Iris pigment epithelial cell (primary cell): ENCODE results near the gene UCN2.
"Not testable (repeated sequence)": the region's sequence is repeated elsewhere in the genome, so short reads cannot be mapped to it uniquely, and the experiment has no call there.

Experiments used
- DNase-seq: peaks from one replicate; pipeline ENCODE4 v3.0.0-alpha.2; 2011; ENCODE audit warnings: low read depth

The UCN2 gene

GRCh38 chr3:48536116-48536515 lies 27.5 kb downstream of the UCN2 start:
- no peak for DNase-seq

GRCh38 chr3:48535578-48535977 lies 28.0 kb downstream of the UCN2 start:
- no peak for DNase-seq

DNA sequence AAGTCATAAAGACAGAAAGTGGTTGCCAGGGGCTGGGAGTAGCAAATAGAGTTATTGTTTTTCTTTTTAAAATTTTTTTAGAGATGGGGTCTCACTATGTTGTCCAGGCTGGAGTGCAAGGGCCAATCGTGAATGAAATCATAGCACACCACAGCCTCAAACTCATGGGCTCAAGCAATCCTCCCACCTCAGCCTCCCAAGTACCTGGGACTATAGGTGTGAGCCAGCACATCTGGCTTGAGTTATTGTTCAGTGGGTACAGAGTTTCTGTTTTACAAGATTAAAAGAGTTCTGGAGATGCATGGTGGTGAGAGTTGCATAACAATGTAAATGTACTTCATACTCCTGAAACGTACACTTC lies 30.6 kb downstream of the UCN2 start:
- no peak for DNase-seq

GRCh38 chr3:48532271-48532976 lies 31.2 kb downstream of the UCN2 start:
- peak; percentile 25 for DNase-seq

- not testable (repeated sequence) for DNase-seq
Measured at GRCh38 chr3:48530701-48531100, 32.9 kb downstream of the UCN2 start.

DNA sequence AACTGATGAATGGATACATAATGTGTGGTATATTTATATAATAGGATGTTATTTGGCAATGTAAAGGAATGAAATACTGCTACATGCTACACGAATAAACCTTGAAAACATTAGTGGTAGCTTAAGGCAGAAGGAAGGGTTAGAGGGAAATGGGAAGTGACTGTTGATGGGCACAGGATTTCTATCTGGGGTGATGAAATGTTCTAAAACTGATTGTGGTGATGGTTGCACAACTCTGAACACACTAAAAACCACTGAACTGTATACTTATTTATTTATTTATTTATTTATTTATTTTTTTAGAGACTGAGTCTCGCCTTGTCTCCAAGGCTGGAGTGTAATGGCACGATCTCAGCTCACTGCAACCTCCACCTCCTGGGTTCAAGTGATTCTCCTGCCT lies 34.8 kb downstream of the UCN2 start:
- peak; percentile 40 for DNase-seq

DNA sequence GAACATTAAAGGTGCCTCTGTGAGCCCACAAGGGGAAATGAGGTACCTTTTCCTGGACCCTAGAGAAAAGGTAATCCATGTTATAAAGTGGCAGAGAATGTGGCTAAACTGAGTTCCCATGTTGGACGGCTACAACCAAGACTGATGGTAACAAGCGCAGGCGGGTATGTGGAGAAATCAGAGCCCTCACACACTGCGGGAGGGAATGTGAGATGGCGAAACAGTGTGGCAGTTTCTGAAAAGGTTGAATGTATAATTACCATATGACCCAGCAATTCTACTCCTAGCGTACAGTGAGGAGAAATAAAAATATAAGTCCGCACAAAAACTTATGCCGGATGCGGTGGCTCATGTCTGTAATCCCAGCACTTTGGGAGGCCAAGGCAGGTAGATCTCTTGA lies 35.5 kb downstream of the UCN2 start:
- DNase-seq, result no peak

DNA sequence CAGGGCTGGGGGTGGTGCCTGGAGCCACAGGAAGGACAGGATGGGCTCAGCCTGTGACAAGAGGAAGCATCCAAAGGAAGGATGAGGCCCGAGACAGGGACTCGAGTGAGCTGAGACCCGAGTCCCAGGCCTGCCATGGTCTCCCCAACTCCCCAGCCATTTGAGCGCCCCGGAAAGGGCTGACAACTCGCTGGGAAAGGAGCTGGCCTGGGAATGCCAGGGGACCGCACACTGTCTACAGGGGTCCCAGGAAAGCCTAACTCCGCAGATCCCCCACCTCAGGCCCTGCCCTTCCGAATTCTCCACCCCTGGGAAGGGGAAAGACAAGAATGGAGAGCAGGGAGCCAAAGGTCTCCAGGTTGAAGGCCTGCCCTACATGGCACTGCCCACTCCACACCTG lies 38.6 kb downstream of the UCN2 start:
- DNase-seq, result no peak

- DNase-seq, result no peak
Measured at GRCh38 chr3:48521635-48522034, 41.9 kb downstream of the UCN2 start.

DNA sequence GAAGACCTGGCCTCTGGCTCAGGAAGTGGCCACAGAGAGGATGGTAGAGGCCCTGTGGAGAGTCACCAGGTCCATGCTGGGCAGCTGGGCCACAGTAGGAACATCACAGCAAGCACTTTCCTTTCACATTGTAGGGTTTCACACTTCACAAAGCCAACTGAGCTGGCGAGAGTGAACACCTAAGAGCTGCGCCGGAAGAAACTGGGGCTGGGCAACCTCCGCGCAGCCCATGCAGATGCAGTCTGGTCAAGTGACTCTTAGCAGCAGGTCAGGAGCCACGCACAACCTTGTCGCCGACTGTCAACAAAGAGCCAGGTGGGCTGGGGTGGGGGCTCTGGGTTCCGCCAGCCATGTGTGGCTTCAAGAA lies 44.3 kb downstream of the UCN2 start:
- no peak for DNase-seq

- no peak for DNase-seq
Measured at GRCh38 chr3:48518638-48519276, 44.8 kb downstream of the UCN2 start.

- DNase-seq, result no peak
Measured at GRCh38 chr3:48518069-48518468, 45.5 kb downstream of the UCN2 start.

DNA sequence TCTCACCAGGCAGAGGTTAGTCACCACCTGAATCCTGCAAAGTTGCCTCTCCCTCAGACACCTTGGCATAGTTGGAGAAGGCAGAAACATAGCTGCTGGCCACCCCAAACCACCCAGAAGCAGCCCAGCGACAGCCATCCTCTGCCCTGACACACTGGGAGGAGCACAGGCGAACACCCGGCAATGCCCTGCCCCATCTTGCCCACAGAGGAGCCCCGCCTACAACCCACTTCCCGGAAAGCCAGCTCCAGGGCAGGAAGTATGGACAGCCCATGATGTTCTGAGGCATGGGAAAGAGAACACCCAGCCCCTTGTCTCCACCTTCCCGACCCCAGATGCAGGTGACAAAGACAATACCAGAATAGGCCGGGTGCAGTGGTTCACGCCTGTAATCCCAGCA lies 47.0 kb downstream of the UCN2 start:
- DNase-seq, result no peak

- no peak for DNase-seq
Measured at GRCh38 chr3:48514431-48515227, 49.0 kb downstream of the UCN2 start.
